NB4 (cell line): ENCODE results near the gene STAG2.

Experiments used
- DNase-seq: peaks from one replicate; pipeline ENCODE4 v3.0.0; 2010; ENCODE audit warnings: low read depth
- H3K4me3 ChIP-seq: one replicate; pipeline ENCODE4 v1.5.1; 2011; ENCODE audit warnings: mild to moderate bottlenecking, low read depth, low read length, moderate library complexity
- CTCF ChIP-seq: IDR thresholded peaks from one replicate; pipeline ENCODE4 v1.5.1; 2012; ENCODE audit warnings: low read depth, low read length
- MYC ChIP-seq: IDR thresholded peaks from 2 replicates; pipeline ENCODE4 v1.6.1; 2011; ENCODE audit warnings: low read depth, low read length
- POLR2A ChIP-seq: IDR thresholded peaks from 2 replicates; pipeline ENCODE4 v1.6.1; 2011; ENCODE audit warnings: mild to moderate bottlenecking; ENCODE audit not compliant: insufficient read length; ENCODE audit errors: extremely low read depth
- TF ChIP-seq, protein P1 (sequence below): IDR thresholded peaks from 2 replicates; pipeline ENCODE4 v1.6.1; 2011; ENCODE audit warnings: low read depth, low read length

Gene STAG2

DNA sequence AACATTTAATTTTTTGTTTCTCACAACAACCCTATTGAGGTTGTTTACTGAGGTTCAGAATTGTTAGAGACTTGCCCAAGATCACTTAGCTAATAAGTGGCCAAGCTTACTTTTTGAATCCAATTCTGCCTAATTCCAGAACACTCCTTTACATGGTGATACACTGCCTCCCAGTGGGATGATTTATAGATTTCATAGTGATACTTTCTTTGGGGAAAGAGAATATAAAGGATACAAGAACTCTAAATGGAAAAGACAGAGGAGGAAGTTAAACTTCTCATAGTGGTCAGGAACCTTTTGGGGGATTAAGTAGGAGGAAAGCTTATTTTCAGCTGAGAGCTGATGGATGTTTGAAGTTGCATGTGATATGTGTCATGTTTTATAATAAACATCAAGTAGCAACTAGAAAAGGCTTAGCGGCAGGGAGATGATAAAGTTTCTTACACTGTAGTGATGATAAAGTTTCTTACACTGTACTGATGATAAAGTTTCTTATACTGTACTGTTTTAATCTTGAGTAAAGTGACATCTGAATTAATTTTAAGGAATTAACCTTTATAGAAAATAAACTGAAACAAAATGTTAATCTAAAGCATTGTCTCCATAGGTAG is 15.3 kb downstream of the STAG2 start:
- peak; percentile 46 for DNase-seq
- no peak for TF ChIP-seq POLR2A
- no peak for TF ChIP-seq CTCF
- TF ChIP-seq, protein P1, sequence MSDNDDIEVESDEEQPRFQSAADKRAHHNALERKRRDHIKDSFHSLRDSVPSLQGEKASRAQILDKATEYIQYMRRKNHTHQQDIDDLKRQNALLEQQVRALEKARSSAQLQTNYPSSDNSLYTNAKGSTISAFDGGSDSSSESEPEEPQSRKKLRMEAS = no peak
- TF ChIP-seq MYC = no peak
- H3K4me3 ChIP-seq = no peak overlapping the region

GRCh38 chrX:123983240-123983639 is 21.7 kb downstream of the STAG2 start:
- TF ChIP-seq MYC (no peak), POLR2A (no peak), CTCF (no peak)
- TF ChIP-seq, protein P1 = no peak
- DNase-seq = no peak

DNA sequence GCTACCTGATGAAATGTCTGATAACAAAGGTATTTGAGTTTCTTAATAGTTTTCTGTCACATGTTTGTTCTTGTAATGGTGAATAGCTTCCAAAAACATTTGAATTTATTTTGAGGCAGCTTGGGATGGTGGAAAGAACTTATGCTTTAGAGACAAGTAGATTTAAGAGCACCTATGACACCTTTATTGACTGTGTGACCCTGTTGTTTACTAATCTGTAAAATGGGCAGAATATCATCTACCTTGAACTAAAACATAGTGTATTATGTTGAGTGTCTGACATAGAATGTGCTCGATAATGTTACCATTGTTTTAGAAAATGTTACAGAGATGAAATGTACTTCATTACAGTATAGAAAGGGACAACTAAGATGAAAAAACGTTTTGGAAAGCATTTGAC is 24.9 kb downstream of the STAG2 start:
- DNase-seq = no peak
- H3K4me3 ChIP-seq = no peak overlapping the region
- no peak for TF ChIP-seq POLR2A
- TF ChIP-seq, protein P1 = no peak
- no peak for TF ChIP-seq MYC
- no peak for TF ChIP-seq CTCF

More at GRCh38 chrX:123983240-123983639, 21.7 kb downstream of the STAG2 start:
- H3K4me3 ChIP-seq = no peak overlapping the region

- no peak for TF ChIP-seq MYC
- TF ChIP-seq POLR2A = no peak
- TF ChIP-seq, protein P1 = no peak
- TF ChIP-seq CTCF = no peak
- no peak overlapping the region for H3K4me3 ChIP-seq
- DNase-seq = no peak
These were observed 27.1 kb downstream of the STAG2 start for GRCh38 chrX:123988423-123989111.

DNA sequence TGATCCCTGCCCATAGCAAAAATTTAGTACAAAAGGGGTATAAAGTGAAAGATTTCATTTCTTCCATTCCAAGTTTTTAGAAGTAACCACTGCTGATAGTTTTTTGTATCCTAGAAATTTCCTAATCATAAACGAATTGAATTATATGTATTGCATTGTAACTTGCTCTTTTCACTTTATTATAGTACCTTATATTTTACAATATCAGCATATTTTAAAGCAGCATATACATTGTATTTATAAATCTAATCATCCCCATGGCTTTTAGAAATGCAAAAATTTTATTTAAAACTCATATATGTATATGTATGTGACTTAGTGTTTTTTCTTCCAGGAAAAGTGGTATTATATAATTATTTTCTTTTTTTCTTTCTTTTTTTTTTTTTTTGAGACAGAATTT is 27.7 kb downstream of the STAG2 start:
- no peak overlapping the region for H3K4me3 ChIP-seq
- TF ChIP-seq POLR2A (no peak), CTCF (no peak), MYC (no peak)
- TF ChIP-seq, protein P1 = no peak

More for the DNA sequence above, 27.7 kb downstream of the STAG2 start:
- no peak for DNase-seq
